Midbrain (tissue), 1 donor: ENCODE results near the gene APLN.

Experiments
- DNase-seq: peaks from one replicate; lab custom pipeline; 2025; lab: John Stamatoyannopoulos, UW

APLN gene

GRCh38 chrX:129661369-129661768, 6.6 kb upstream of the APLN start:
- DNase-seq = no peak

- DNase-seq = no peak
Observed at GRCh38 chrX:129659861-129660260, 5.1 kb upstream of the APLN start.

- DNase-seq = no peak
Observed at GRCh38 chrX:129659141-129659540, 4.4 kb upstream of the APLN start.

GRCh38 chrX:129658429-129658828, 3.7 kb upstream of the APLN start:
- no peak for DNase-seq

GRCh38 chrX:129655547-129656249, 942 bp upstream of the APLN start:
- DNase-seq = no peak

GRCh38 chrX:129653971-129654651, 645 bp downstream of the APLN start:
- no peak for DNase-seq

- DNase-seq = no peak
Observed at GRCh38 chrX:129653181-129653970, 1.4 kb downstream of the APLN start.

- DNase-seq = no peak
Observed at GRCh38 chrX:129652565-129653169, 2.1 kb downstream of the APLN start.

GRCh38 chrX:129651756-129652564, 2.8 kb downstream of the APLN start:
- no peak for DNase-seq

- no peak for DNase-seq
Observed at GRCh38 chrX:129650821-129651510, 3.8 kb downstream of the APLN start.

- no peak for DNase-seq
Observed at GRCh38 chrX:129650183-129650689, 4.5 kb downstream of the APLN start.

GRCh38 chrX:129649268-129650182, 5.2 kb downstream of the APLN start:
- no peak for DNase-seq

GRCh38 chrX:129648514-129649267, 6.1 kb downstream of the APLN start:
- DNase-seq = no peak

- no peak for DNase-seq
Observed at GRCh38 chrX:129647418-129648410, 7.0 kb downstream of the APLN start.

GRCh38 chrX:129646566-129647417, 8.0 kb downstream of the APLN start:
- DNase-seq = no peak

- no peak for DNase-seq
Observed at GRCh38 chrX:129642641-129643040, 12.1 kb downstream of the APLN start.

GRCh38 chrX:129641941-129642340, 12.8 kb downstream of the APLN start:
- DNase-seq = no peak
